ENCODE data around the gene PNLIPRP1.

DNA sequence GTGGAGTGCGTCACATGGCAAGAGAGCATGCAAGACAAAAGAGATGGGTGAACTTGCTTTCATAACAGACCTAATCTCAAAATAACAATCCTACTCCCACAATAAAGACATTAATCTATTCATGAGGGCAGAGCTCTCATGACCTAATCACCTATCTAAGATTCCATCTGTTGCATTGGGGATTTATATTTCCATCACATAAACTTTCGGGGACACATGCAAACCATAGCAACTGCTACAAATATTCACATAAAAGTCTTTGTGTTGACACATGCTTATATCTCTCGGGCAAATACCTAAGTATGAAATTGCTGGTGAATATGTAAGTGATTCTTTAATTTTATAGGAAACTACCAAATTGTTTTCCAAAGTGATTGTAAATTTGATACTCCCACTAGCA is 16.0 kb upstream of the PNLIPRP1 start:
- TF ChIP-seq, protein P1, sequence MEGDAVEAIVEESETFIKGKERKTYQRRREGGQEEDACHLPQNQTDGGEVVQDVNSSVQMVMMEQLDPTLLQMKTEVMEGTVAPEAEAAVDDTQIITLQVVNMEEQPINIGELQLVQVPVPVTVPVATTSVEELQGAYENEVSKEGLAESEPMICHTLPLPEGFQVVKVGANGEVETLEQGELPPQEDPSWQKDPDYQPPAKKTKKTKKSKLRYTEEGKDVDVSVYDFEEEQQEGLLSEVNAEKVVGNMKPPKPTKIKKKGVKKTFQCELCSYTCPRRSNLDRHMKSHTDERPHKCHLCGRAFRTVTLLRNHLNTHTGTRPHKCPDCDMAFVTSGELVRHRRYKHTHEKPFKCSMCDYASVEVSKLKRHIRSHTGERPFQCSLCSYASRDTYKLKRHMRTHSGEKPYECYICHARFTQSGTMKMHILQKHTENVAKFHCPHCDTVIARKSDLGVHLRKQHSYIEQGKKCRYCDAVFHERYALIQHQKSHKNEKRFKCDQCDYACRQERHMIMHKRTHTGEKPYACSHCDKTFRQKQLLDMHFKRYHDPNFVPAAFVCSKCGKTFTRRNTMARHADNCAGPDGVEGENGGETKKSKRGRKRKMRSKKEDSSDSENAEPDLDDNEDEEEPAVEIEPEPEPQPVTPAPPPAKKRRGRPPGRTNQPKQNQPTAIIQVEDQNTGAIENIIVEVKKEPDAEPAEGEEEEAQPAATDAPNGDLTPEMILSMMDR (IDR thresholded peaks at IDR 0.05), result no peak
- no peak for TF ChIP-seq POLR2A (IDR thresholded peaks at IDR 0.05)
- TF ChIP-seq EP300 (IDR thresholded peaks at IDR 0.05), result no peak
